ENCODE measurements around the gene SCARB1.

Gene SCARB1

DNA sequence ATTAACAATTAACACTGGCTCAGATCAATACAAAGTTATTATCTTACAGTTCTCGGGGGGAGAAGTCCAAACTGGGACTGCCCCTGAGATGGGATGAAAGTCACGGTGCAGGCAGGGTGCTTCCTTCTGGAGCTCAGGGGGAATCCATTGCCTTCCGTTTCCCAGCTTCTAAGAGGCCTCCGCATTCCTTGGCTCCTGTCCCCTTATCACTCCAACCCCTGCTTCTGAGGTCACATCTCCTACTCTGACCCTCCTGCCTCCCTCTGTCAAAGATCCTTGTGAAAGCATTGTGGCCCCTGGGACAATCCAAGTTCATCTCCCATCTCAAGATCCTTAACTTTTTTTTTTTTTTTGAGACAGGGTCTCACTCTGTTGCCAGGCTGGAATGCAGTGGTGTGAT lies 30.8 kb downstream of the SCARB1 start:
- no peaks in the 10 kb centered on the region for H3K9me3 ChIP-seq (ENCODE audit: low read length)
- H3K4me1 ChIP-seq (ENCODE audit: insufficient read depth, low read length) = peaks cover 2% of the 10 kb centered on the region
- H3K27me3 ChIP-seq (ENCODE audit: control insufficient read depth in 1 of 2, insufficient read depth in 2 of 2, low read length in 2 of 2) = no peaks in the 10 kb centered on the region
- H3K36me3 ChIP-seq (ENCODE audit: insufficient read depth, low read length) = no peaks in the 10 kb centered on the region
- H3K27ac ChIP-seq (ENCODE audit: low read depth, low read length) = no peak overlapping the region
- H3K9ac ChIP-seq (ENCODE audit: low read length) = no peak overlapping the region
- H3K4me3 ChIP-seq (ENCODE audit: low read depth in 1 of 2, low read length in 2 of 2) = no peak overlapping the region

- Histone ChIP-seq H3K36me3 (ENCODE audit: insufficient read depth, low read length) (no peaks in the 10 kb centered on the region), H3K9me3 (ENCODE audit: low read length) (no peaks in the 10 kb centered on the region), H3K4me3 (ENCODE audit: low read depth in 1 of 2, low read length in 2 of 2) (no peak overlapping the region), H3K27ac (ENCODE audit: low read depth, low read length) (no peak overlapping the region), H3K9ac (ENCODE audit: low read length) (no peak overlapping the region), H3K4me1 (ENCODE audit: insufficient read depth, low read length) (no peaks in the 10 kb centered on the region), H3K27me3 (ENCODE audit: control insufficient read depth in 1 of 2, insufficient read depth in 2 of 2, low read length in 2 of 2) (no peaks in the 10 kb centered on the region)
Measured at GRCh38 chr12:124831590-124831989, 32.1 kb downstream of the SCARB1 start.

GRCh38 chr12:124830306-124830705 lies 33.4 kb downstream of the SCARB1 start:
- no peaks in the 10 kb centered on the region for H3K9me3 ChIP-seq (ENCODE audit: low read length)
- H3K4me1 ChIP-seq (ENCODE audit: insufficient read depth, low read length) = no peaks in the 10 kb centered on the region
- no peak overlapping the region for H3K27ac ChIP-seq (ENCODE audit: low read depth, low read length)
- H3K27me3 ChIP-seq (ENCODE audit: control insufficient read depth in 1 of 2, insufficient read depth in 2 of 2, low read length in 2 of 2) = no peaks in the 10 kb centered on the region
- H3K9ac ChIP-seq (ENCODE audit: low read length) = no peak overlapping the region
- no peak overlapping the region for H3K4me3 ChIP-seq (ENCODE audit: low read depth in 1 of 2, low read length in 2 of 2)
- H3K36me3 ChIP-seq (ENCODE audit: insufficient read depth, low read length) = no peaks in the 10 kb centered on the region

DNA sequence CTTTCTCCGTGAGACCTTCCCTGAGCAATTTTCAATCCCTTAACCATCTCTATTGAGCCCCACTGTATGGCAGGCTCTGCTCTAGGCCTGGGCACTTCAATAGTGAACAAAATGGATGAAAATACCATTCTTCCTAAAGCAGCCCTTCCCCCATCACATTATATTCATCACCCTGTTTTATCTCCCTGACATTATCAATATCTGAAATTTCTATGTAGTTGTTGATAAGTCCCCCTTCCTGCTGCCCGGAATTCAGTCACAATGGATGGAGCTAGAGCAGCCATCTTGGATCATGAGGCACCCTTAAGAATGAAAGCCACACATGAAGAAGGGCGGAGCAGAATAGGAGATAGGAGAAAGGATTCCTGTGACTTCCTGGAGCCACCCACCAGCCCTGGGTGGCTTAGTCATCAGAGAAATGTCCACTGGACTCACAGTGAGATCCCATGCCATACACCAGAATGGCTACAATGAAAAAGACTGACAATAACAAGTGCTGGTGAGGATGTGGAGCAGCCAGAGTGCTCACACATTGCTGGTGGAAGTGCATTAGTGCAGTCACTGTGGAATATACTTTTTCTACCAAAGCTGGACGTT lies 33.9 kb downstream of the SCARB1 start:
- H3K4me3 ChIP-seq (ENCODE audit: low read depth in 1 of 2, low read length in 2 of 2) = no peak overlapping the region
- H3K27me3 ChIP-seq (ENCODE audit: control insufficient read depth in 1 of 2, insufficient read depth in 2 of 2, low read length in 2 of 2) = no peaks in the 10 kb centered on the region
- no peaks in the 10 kb centered on the region for H3K9me3 ChIP-seq (ENCODE audit: low read length)
- no peak overlapping the region for H3K9ac ChIP-seq (ENCODE audit: low read length)
- no peak overlapping the region for H3K27ac ChIP-seq (ENCODE audit: low read depth, low read length)
- no peaks in the 10 kb centered on the region for H3K4me1 ChIP-seq (ENCODE audit: insufficient read depth, low read length)
- H3K36me3 ChIP-seq (ENCODE audit: insufficient read depth, low read length) = no peaks in the 10 kb centered on the region

DNA sequence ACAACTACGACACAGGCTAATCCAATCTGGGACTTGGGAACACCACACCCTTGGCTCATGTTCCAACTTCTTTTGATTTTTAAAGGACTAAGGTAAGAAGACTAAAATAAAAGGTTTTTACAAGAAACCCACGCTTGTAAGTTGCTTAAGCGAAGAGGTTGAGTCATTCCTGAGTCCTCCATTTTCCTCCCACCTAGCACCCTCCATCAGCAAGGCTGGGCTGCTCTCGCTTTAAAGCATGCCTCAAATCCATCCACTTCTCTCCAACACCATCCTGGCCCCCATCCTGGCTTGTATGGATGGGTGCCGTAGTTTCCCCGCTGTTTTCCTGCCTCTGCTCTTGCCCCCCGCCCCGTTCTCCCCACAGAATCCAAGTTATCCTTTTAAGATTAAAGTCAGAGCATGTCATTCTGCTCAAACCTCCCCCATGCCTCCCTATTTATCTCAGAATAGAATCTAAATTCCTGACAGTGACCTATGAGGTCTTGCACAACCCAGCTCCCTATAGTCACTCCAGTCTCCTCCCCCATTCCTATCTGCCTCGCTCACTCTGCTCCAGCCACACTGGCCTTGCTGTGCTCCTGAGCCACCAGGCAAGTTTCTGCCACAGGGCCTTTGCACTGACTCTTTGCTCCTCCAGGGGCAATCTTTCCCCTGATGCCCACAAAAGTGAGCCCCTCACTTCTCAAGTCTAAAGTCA lies 34.5 kb downstream of the SCARB1 start:
- Histone ChIP-seq H3K36me3 (ENCODE audit: insufficient read depth, low read length) (no peaks in the 10 kb centered on the region), H3K4me3 (ENCODE audit: low read depth in 1 of 2, low read length in 2 of 2) (no peak overlapping the region), H3K9me3 (ENCODE audit: low read length) (no peaks in the 10 kb centered on the region), H3K27ac (ENCODE audit: low read depth, low read length) (no peak overlapping the region), H3K9ac (ENCODE audit: low read length) (no peak overlapping the region), H3K27me3 (ENCODE audit: control insufficient read depth in 1 of 2, insufficient read depth in 2 of 2, low read length in 2 of 2) (no peaks in the 10 kb centered on the region), H3K4me1 (ENCODE audit: insufficient read depth, low read length) (no peaks in the 10 kb centered on the region)

- H3K27me3 ChIP-seq (ENCODE audit: control insufficient read depth in 1 of 2, insufficient read depth in 2 of 2, low read length in 2 of 2) = no peaks in the 10 kb centered on the region
- H3K9ac ChIP-seq (ENCODE audit: low read length) = no peak overlapping the region
- no peaks in the 10 kb centered on the region for H3K9me3 ChIP-seq (ENCODE audit: low read length)
- no peaks in the 10 kb centered on the region for H3K4me1 ChIP-seq (ENCODE audit: insufficient read depth, low read length)
- no peaks in the 10 kb centered on the region for H3K36me3 ChIP-seq (ENCODE audit: insufficient read depth, low read length)
- H3K27ac ChIP-seq (ENCODE audit: low read depth, low read length) = no peak overlapping the region
- H3K4me3 ChIP-seq (ENCODE audit: low read depth in 1 of 2, low read length in 2 of 2) = no peak overlapping the region
Measured at GRCh38 chr12:124828264-124829007, 35.2 kb downstream of the SCARB1 start.

- H3K9ac ChIP-seq (ENCODE audit: low read length) = no peak overlapping the region
- no peaks in the 10 kb centered on the region for H3K9me3 ChIP-seq (ENCODE audit: low read length)
- no peaks in the 10 kb centered on the region for H3K4me1 ChIP-seq (ENCODE audit: insufficient read depth, low read length)
- no peaks in the 10 kb centered on the region for H3K27me3 ChIP-seq (ENCODE audit: control insufficient read depth in 1 of 2, insufficient read depth in 2 of 2, low read length in 2 of 2)
- no peak overlapping the region for H3K27ac ChIP-seq (ENCODE audit: low read depth, low read length)
- no peak overlapping the region for H3K4me3 ChIP-seq (ENCODE audit: low read depth in 1 of 2, low read length in 2 of 2)
- no peaks in the 10 kb centered on the region for H3K36me3 ChIP-seq (ENCODE audit: insufficient read depth, low read length)
Measured at GRCh38 chr12:124827588-124828184, 36.0 kb downstream of the SCARB1 start.

GRCh38 chr12:124824195-124824594 lies 39.5 kb downstream of the SCARB1 start:
- H3K9me3 ChIP-seq (ENCODE audit: low read length) = no peaks in the 10 kb centered on the region
- H3K4me3 ChIP-seq (ENCODE audit: low read depth in 1 of 2, low read length in 2 of 2) = no peak overlapping the region
- no peaks in the 10 kb centered on the region for H3K27me3 ChIP-seq (ENCODE audit: control insufficient read depth in 1 of 2, insufficient read depth in 2 of 2, low read length in 2 of 2)
- no peak overlapping the region for H3K27ac ChIP-seq (ENCODE audit: low read depth, low read length)
- no peaks in the 10 kb centered on the region for H3K36me3 ChIP-seq (ENCODE audit: insufficient read depth, low read length)
- no peak overlapping the region for H3K9ac ChIP-seq (ENCODE audit: low read length)
- no peaks in the 10 kb centered on the region for H3K4me1 ChIP-seq (ENCODE audit: insufficient read depth, low read length)

GRCh38 chr12:124823272-124823970 lies 40.2 kb downstream of the SCARB1 start:
- H3K4me3 ChIP-seq (ENCODE audit: low read depth in 1 of 2, low read length in 2 of 2) = no peak overlapping the region
- no peaks in the 10 kb centered on the region for H3K36me3 ChIP-seq (ENCODE audit: insufficient read depth, low read length)
- H3K9ac ChIP-seq (ENCODE audit: low read length) = no peak overlapping the region
- no peak overlapping the region for H3K27ac ChIP-seq (ENCODE audit: low read depth, low read length)
- no peaks in the 10 kb centered on the region for H3K9me3 ChIP-seq (ENCODE audit: low read length)
- no peaks in the 10 kb centered on the region for H3K4me1 ChIP-seq (ENCODE audit: insufficient read depth, low read length)
- H3K27me3 ChIP-seq (ENCODE audit: control insufficient read depth in 1 of 2, insufficient read depth in 2 of 2, low read length in 2 of 2) = no peaks in the 10 kb centered on the region

- H3K36me3 ChIP-seq (ENCODE audit: insufficient read depth, low read length) = no peaks in the 10 kb centered on the region
- H3K4me1 ChIP-seq (ENCODE audit: insufficient read depth, low read length) = no peaks in the 10 kb centered on the region
- H3K27ac ChIP-seq (ENCODE audit: low read depth, low read length) = no peak overlapping the region
- no peak overlapping the region for H3K4me3 ChIP-seq (ENCODE audit: low read depth in 1 of 2, low read length in 2 of 2)
- no peaks in the 10 kb centered on the region for H3K9me3 ChIP-seq (ENCODE audit: low read length)
- no peak overlapping the region for H3K9ac ChIP-seq (ENCODE audit: low read length)
- no peaks in the 10 kb centered on the region for H3K27me3 ChIP-seq (ENCODE audit: control insufficient read depth in 1 of 2, insufficient read depth in 2 of 2, low read length in 2 of 2)
Measured at GRCh38 chr12:124822218-124822617, 41.4 kb downstream of the SCARB1 start.

Measured in muscle layer of colon (tissue), 2 donors.